ENCODE results near the gene CREB5.

DNA sequence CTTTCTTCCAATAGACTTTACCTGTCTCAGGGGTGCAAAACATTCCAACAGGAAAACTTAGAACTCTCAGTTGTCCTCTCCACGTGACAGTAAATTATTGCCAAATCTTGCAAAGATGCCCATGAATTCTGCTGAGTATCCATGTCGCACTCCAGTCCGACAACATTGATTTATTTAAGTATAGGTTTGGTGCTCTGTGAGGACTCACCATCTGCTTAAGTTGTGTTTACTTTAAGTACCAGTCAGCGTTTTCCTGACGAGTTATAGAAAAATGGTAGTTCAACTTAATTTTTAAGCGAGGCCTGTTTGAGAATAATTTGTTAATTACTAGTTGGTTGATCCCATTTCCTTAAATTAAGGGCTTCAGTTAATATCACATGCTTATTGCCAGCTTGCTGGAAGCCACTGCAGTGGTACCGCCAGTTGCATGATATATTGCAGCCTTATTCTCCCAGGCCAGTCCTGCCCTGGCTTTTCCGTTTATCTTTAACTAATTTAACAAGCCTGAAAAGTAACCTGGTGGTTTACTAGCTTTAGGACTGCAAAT lies 27.8 kb downstream of the CREB5 start:
- TF ChIP-seq CTCF (IDR thresholded peaks at IDR 0.05 in 4 of 5, conservative IDR thresholded peaks at IDR 0.05 in 1 of 5) (no peak), POLR2A (IDR thresholded peaks at IDR 0.05) (no peak)

Measured in gastrocnemius medialis (tissue), 4 donors.